K562 (cell line): ENCODE results near the gene KRTAP5-5. TPM values are rescaled to one million over a fixed set of nuclear protein-coding genes. Genes with fewer than 3 reads are reported as not detected.

ENCODE experiments used
- BCLAF1 ChIP-seq, 2 experiments: fragments of 450-650 bp in 1 of 2; IDR thresholded peaks; 2 replicates each; pipeline ENCODE4 v1.6.1; 2011 to 2017; ENCODE audit warnings: low read depth in 2 of 2, antibody characterized with exemption in 1 of 2, borderline replicate concordance in 1 of 2, low read length in 1 of 2, mild to moderate bottlenecking in 1 of 2, mixed read lengths in 1 of 2; ENCODE audit not compliant: control insufficient read depth in 1 of 2
- E2F4 ChIP-seq: sonication (generic); formaldehyde crosslinking; IDR thresholded peaks from 2 replicates; pipeline ENCODE4 v1.8.0; 2022; ENCODE audit warnings: mild to moderate bottlenecking, low read depth, missing genetic modification reagents
- ERF ChIP-seq: fragments of 450-650 bp; formaldehyde crosslinking; IDR thresholded peaks from 2 replicates; pipeline ENCODE4 v1.4.0; 2020; ENCODE audit warnings: mild to moderate bottlenecking, mixed read lengths
- FOXK2 ChIP-seq, 2 experiments: fragments of 450-650 bp; IDR thresholded peaks in 1 of 2; conservative IDR thresholded peaks in 1 of 2; 2 replicates each; pipeline ENCODE4 v1.6.1; 2016; ENCODE audit warnings: low read depth in 2 of 2, mild to moderate bottlenecking in 1 of 2
- FOXM1 ChIP-seq, 2 experiments: fragments of 450-650 bp in 1 of 2; sonication (generic) in 1 of 2; formaldehyde crosslinking in 1 of 2; IDR thresholded peaks; 2 replicates each; pipeline versions ENCODE4 v1.6.1 to v1.9.0; 2017 to 2022; ENCODE audit warnings: low read depth in 2 of 2, mild to moderate bottlenecking in 2 of 2, missing genetic modification reagents in 1 of 2, moderate library complexity in 1 of 2
- GABPA ChIP-seq: fragments of 200-800 bp; sonication (Bioruptor generic); conservative IDR thresholded peaks from 2 replicates; pipeline ENCODE4 v1.6.1; 2016; ENCODE audit warnings: low read depth, missing genetic modification characterization, missing compliant biosample characterization
- GABPB1 ChIP-seq: sonication (generic); formaldehyde crosslinking; IDR thresholded peaks from 2 replicates; pipeline ENCODE4 v1.8.0; 2022; ENCODE audit warnings: mild to moderate bottlenecking, missing genetic modification reagents
- IRF9 ChIP-seq: fragments of 450-650 bp; IDR thresholded peaks from 2 replicates; pipeline ENCODE4 v1.6.1; 2016; ENCODE audit warnings: missing biosample characterization, missing genetic modification characterization
- MAZ ChIP-seq, 2 experiments: fragments of 450-650 bp in 1 of 2; sonication (generic) in 1 of 2; formaldehyde crosslinking; IDR thresholded peaks in 1 of 2; conservative IDR thresholded peaks in 1 of 2; 2 replicates each; pipeline versions ENCODE4 v1.4.0 to v1.5.0; 2020; ENCODE audit warnings: mild to moderate bottlenecking in 1 of 2, missing genetic modification reagents in 1 of 2
- MCM3 ChIP-seq: fragments of 450-650 bp; IDR thresholded peaks from 2 replicates; pipeline ENCODE4 v1.6.1; 2016
- MCM7 ChIP-seq, 2 experiments: fragments of 450-650 bp; IDR thresholded peaks; 2 replicates each; pipeline ENCODE4 v1.6.1; 2016 to 2018
- MLX ChIP-seq, 2 experiments: fragments of 450-650 bp in 1 of 2; sonication (generic) in 1 of 2; formaldehyde crosslinking; conservative IDR thresholded peaks; 2 replicates each; pipeline versions ENCODE4 v1.4.0 to v1.8.1; 2020 to 2022; ENCODE audit warnings: mild to moderate bottlenecking in 1 of 2, missing genetic modification reagents in 1 of 2
- MNT ChIP-seq, 2 experiments: fragments of 450-650 bp; conservative IDR thresholded peaks; 2 replicates each; pipeline ENCODE4 v1.6.1; 2017; ENCODE audit warnings: mild to moderate bottlenecking in 2 of 2, moderate library complexity in 2 of 2
- NCOA6 ChIP-seq: fragments of 450-650 bp; IDR thresholded peaks from 2 replicates; pipeline ENCODE4 v1.6.1; 2017; ENCODE audit warnings: mild to moderate bottlenecking
- NFXL1 ChIP-seq: fragments of 450-650 bp; formaldehyde crosslinking; IDR thresholded peaks from 2 replicates; pipeline ENCODE4 v1.4.0; 2021; ENCODE audit warnings: mild to moderate bottlenecking
- NR2C2 ChIP-seq, 2 experiments: fragments of 200-800 bp in 1 of 2; sonication (Bioruptor generic) in 1 of 2; sonication (generic) in 1 of 2; formaldehyde crosslinking in 1 of 2; IDR thresholded peaks; 2 replicates each; pipeline versions ENCODE4 v1.6.1 to v1.8.0; 2016 to 2022; ENCODE audit warnings: mild to moderate bottlenecking in 1 of 2, missing compliant biosample characterization in 1 of 2, missing genetic modification characterization in 1 of 2, missing genetic modification reagents in 1 of 2
- OTX1 ChIP-seq: fragments of 450-650 bp; formaldehyde crosslinking; IDR thresholded peaks from 2 replicates; pipeline ENCODE4 v1.4.0; 2022; ENCODE audit warnings: mild to moderate bottlenecking
- RBM15 ChIP-seq: fragments of 200-400 bp; formaldehyde crosslinking; IDR thresholded peaks from 2 replicates; pipeline ENCODE4 v1.6.1; 2018; ENCODE audit warnings: mild to moderate bottlenecking, low read length, moderate library complexity; ENCODE audit not compliant: insufficient read depth
- RFX1 ChIP-seq: fragments of 450-650 bp; IDR thresholded peaks from 2 replicates; pipeline ENCODE4 v1.6.1; 2016; ENCODE audit warnings: mild to moderate bottlenecking, moderate library complexity
- ZNF75A ChIP-seq: fragments of 450-650 bp; formaldehyde crosslinking; IDR thresholded peaks from 2 replicates; pipeline ENCODE4 v1.4.0; 2020; ENCODE audit warnings: mild to moderate bottlenecking
- ZNF778 ChIP-seq: fragments of 450-650 bp; formaldehyde crosslinking; IDR thresholded peaks from 2 replicates; pipeline ENCODE4 v1.4.0; 2020; ENCODE audit warnings: mild to moderate bottlenecking, moderate library complexity
- polyA plus RNA-seq, 8 experiments: library from polyadenylated mRNA; depleted of rRNA in 4 of 8; stranded (reverse) in 5 of 8; unstranded in 3 of 8; fragments of >200 nt; fragmentation: Nextera tagmentation in 2 of 8; fragmentation: Illumina TruSeq in 1 of 8; extraction: Ambion mirVana in 2 of 8; extraction: Trizol in 1 of 8; gene quantifications; 2 replicates each; pipeline versions ENCODE4 v1.2.1 to v1.2.3, GENCODE V29; 2011 to 2014; ENCODE audit warnings: inconsistent platforms in 1 of 8, missing spikeins in 1 of 8
- total RNA-seq, 7 experiments: library from RNA; depleted of rRNA in 6 of 7; stranded (reverse); fragments of >200 nt in 6 of 7; fragmentation: Illumina TruSeq in 2 of 7; extraction: Trizol in 2 of 7; gene quantifications; 2 replicates each; pipeline versions ENCODE4 v1.2.1 to v1.2.3, GENCODE V29; 2011 to 2021; ENCODE audit warnings: low replicate concordance in 1 of 7

The KRTAP5-5 gene
- total and polyA plus RNA-seq, 9 of the 15 experiments (the other 6 are each of a cell fraction or from before 2014, with no cell fraction given): not detected

GRCh38 chr11:1619449-1619848 is 10.1 kb upstream of the KRTAP5-5 start (continued):
- TF ChIP-seq MAZ (CRISPR knock-in tag; conservative IDR thresholded peaks at IDR 0.05 in 1 of 2, IDR thresholded peaks at IDR 0.05 in 1 of 2) (no peak), RBM15 (no peak), GABPA (peak; percentile 82), FOXM1 (IDR thresholded peaks at IDR 0.05; ENCODE audit: low read depth) (no peak), FOXM1 (CRISPR knock-in tag; IDR thresholded peaks at IDR 0.05; ENCODE audit: low read depth) (no peak), OTX1 (no peak), MCM7 (IDR thresholded peaks at IDR 0.05) (no peak), NCOA6 (no peak), MNT (conservative IDR thresholded peaks at IDR 0.05) (no peak), GABPB1 (CRISPR knock-in tag) (peak; percentile 88), E2F4 (CRISPR knock-in tag) (no peak), FOXK2 (conservative IDR thresholded peaks at IDR 0.05 in 1 of 2, IDR thresholded peaks at IDR 0.05 in 1 of 2; ENCODE audit: low read depth in 2 of 2) (0 out of 4 replicates have a peak, but pooled peaks of 1 of the 2 experiments have one; percentile 39), ZNF75A (CRISPR knock-in tag) (no peak), ZNF778 (no peak), NR2C2 (CRISPR knock-in tag; IDR thresholded peaks at IDR 0.05) (no peak), NR2C2 (tag; IDR thresholded peaks at IDR 0.05) (peak; percentile 31; the same call in 1 of the 2 replicates), BCLAF1 (IDR thresholded peaks at IDR 0.05; ENCODE audit: borderline replicate concordance in 1 of 2, control insufficient read depth in 1 of 2, low read depth in 2 of 2, low read length in 1 of 2) (no peak), IRF9 (tag) (no peak), RFX1 (no peak), ERF (CRISPR knock-in tag) (no peak), MCM3 (no peak), NFXL1 (no peak), MLX (CRISPR knock-in tag; conservative IDR thresholded peaks at IDR 0.05) (no peak)
